Liver (tissue), 9 donors: Measurements from ENCODE around the gene SPATA31C1. TPM values are rescaled to one million over a fixed set of nuclear protein-coding genes. Genes with fewer than 3 reads are reported as not detected.

Experiments
- DNase-seq: peaks from one replicate; pipeline ENCODE4 v3.0.0-alpha.2; 2017; ENCODE audit warnings: low spot score
- H3K27ac ChIP-seq, 2 donors: one replicate each; pipeline ENCODE4 v1.7.0; 2013; ENCODE audit warnings: inconsistent platforms in 2 of 2, low read length in 2 of 2, control low read depth in 1 of 2, low read depth in 1 of 2, mild to moderate bottlenecking in 1 of 2
- H3K27me3 ChIP-seq, 4 donors: one replicate each; pipeline versions ENCODE4 v1.6.1 to v1.7.0; 2013; ENCODE audit warnings: low read length in 3 of 4, inconsistent platforms in 1 of 4, mild to moderate bottlenecking in 1 of 4, moderate library complexity in 1 of 4; ENCODE audit not compliant: control insufficient read depth in 4 of 4, insufficient read depth in 4 of 4
- H3K36me3 ChIP-seq, 4 donors: one replicate each; pipeline versions ENCODE4 v1.6.1 to v1.7.0; 2013; ENCODE audit warnings: low read length in 3 of 4, mild to moderate bottlenecking in 3 of 4, low read depth in 1 of 4, moderate library complexity in 1 of 4; ENCODE audit not compliant: control insufficient read depth in 4 of 4, insufficient read depth in 3 of 4
- H3K4me1 ChIP-seq, 4 donors: one replicate each; pipeline versions ENCODE4 v1.6.1 to v1.7.0; 2013; ENCODE audit warnings: low read length in 3 of 4, mild to moderate bottlenecking in 3 of 4, moderate library complexity in 1 of 4; ENCODE audit not compliant: control insufficient read depth in 4 of 4, insufficient read depth in 4 of 4
- H3K4me3 ChIP-seq, 3 donors: one replicate each; pipeline versions ENCODE4 v1.6.1 to v1.7.0; 2013; ENCODE audit warnings: low read length in 3 of 3, control low read depth in 1 of 3, low read depth in 1 of 3, mild to moderate bottlenecking in 1 of 3
- H3K9ac ChIP-seq, 2 donors: one replicate each; pipeline ENCODE4 v1.7.0; 2013; ENCODE audit warnings: low read length in 2 of 2, mild to moderate bottlenecking in 2 of 2, moderate library complexity in 2 of 2, control low read depth in 1 of 2, low read depth in 1 of 2
- H3K9me3 ChIP-seq, 4 donors: one replicate each; pipeline versions ENCODE4 v1.6.1 to v1.7.0; 2013; ENCODE audit warnings: low read length in 3 of 4; ENCODE audit not compliant: control insufficient read depth in 4 of 4
- ATF3 ChIP-seq: IDR thresholded peaks from 2 replicates; pipeline ENCODE4 v1.6.1; 2016; ENCODE audit warnings: antibody characterized with exemption
- CTCF ChIP-seq: fragments of 150-350 bp; IDR thresholded peaks from 2 replicates; pipeline ENCODE4 v1.5.1; 2017; ENCODE audit warnings: improper control_type of control experiment, low read depth, low read length; ENCODE audit not compliant: missing input control
- EGR1 ChIP-seq, 2 donors: IDR thresholded peaks; 2 replicates each; pipeline ENCODE4 v1.6.1; 2016 to 2018; ENCODE audit warnings: antibody characterized with exemption in 2 of 2, low read depth in 2 of 2
- FOXA1 ChIP-seq: IDR thresholded peaks from 2 replicates; pipeline ENCODE4 v1.6.1; 2016; ENCODE audit warnings: antibody characterized with exemption
- FOXA2 ChIP-seq: IDR thresholded peaks from 2 replicates; pipeline ENCODE4 v1.6.1; 2016; ENCODE audit warnings: antibody characterized with exemption
- GABPA ChIP-seq, 2 donors: IDR thresholded peaks in 1 of 2; conservative IDR thresholded peaks in 1 of 2; 2 replicates each; pipeline ENCODE4 v1.6.1; 2016; ENCODE audit warnings: antibody characterized with exemption in 2 of 2, mild to moderate bottlenecking in 1 of 2, moderate library complexity in 1 of 2
- HNF4A ChIP-seq, 2 donors: conservative IDR thresholded peaks; 2 replicates each; pipeline ENCODE4 v1.6.1; 2016; ENCODE audit warnings: antibody characterized with exemption in 2 of 2, mild to moderate bottlenecking in 2 of 2
- HNF4G ChIP-seq: IDR thresholded peaks from 2 replicates; pipeline ENCODE4 v1.6.1; 2016; ENCODE audit warnings: antibody characterized with exemption
- JUND ChIP-seq, 2 donors: IDR thresholded peaks; 2 replicates each; pipeline ENCODE4 v1.6.1; 2016; ENCODE audit warnings: antibody characterized with exemption in 2 of 2
- MAX ChIP-seq: IDR thresholded peaks from 2 replicates; pipeline ENCODE4 v1.6.1; 2016; ENCODE audit warnings: antibody characterized with exemption
- NR2F2 ChIP-seq: IDR thresholded peaks from 2 replicates; pipeline ENCODE4 v1.6.1; 2016; ENCODE audit warnings: antibody characterized with exemption
- RAD21 ChIP-seq, 2 donors: IDR thresholded peaks; 2 replicates each; pipeline ENCODE4 v1.6.1; 2016; ENCODE audit warnings: antibody characterized with exemption in 2 of 2, mild to moderate bottlenecking in 2 of 2
- REST ChIP-seq: IDR thresholded peaks from 2 replicates; pipeline ENCODE4 v1.6.1; 2016; ENCODE audit warnings: antibody characterized with exemption, mild to moderate bottlenecking
- RXRA ChIP-seq, 2 donors: IDR thresholded peaks; 2 replicates each; pipeline ENCODE4 v1.6.1; 2017 to 2018; ENCODE audit warnings: antibody characterized with exemption in 2 of 2, mild to moderate bottlenecking in 1 of 2
- SP1 ChIP-seq: IDR thresholded peaks from 2 replicates; pipeline ENCODE4 v1.6.1; 2018; ENCODE audit warnings: antibody characterized with exemption, mild to moderate bottlenecking
- TAF1 ChIP-seq: conservative IDR thresholded peaks from 2 replicates; pipeline ENCODE4 v1.6.1; 2016; ENCODE audit warnings: antibody characterized with exemption, mild to moderate bottlenecking
- YY1 ChIP-seq: IDR thresholded peaks from 2 replicates; pipeline ENCODE4 v1.6.1; 2016; ENCODE audit warnings: antibody characterized with exemption, mild to moderate bottlenecking
- ZBTB33 ChIP-seq: IDR thresholded peaks from 2 replicates; pipeline ENCODE4 v1.6.1; 2016; ENCODE audit warnings: antibody characterized with exemption
- WGBS: extraction: QIAGEN DNeasy Blood & Tissue Kit; methylation state at CpG from one replicate; pipeline ENCODE4 v1.1.7; 2013; 5-methylcytosine and 5-hydroxymethylcytosine counted together
- polyA plus RNA-seq, 2 donors: library from polyadenylated mRNA; stranded (reverse) in 1 of 2; unstranded in 1 of 2; fragments of 200-250 nt in 1 of 2; fragments of >200 nt in 1 of 2; fragmentation: Nextera tagmentation in 1 of 2; extraction: Ambion mirVana in 1 of 2; gene quantifications; one replicate each; pipeline versions ENCODE4 v1.2.1 to v1.2.3, GENCODE V29; 2013 to 2015
- total RNA-seq, 2 donors: library from RNA; depleted of rRNA; stranded (reverse); fragments of >200 nt; gene quantifications; one replicate each; pipeline ENCODE4 v1.2.3, GENCODE V29; 2014
- donor health status: healthy.
- donor health status: healthy.
- donor health status: healthy.
- donor health status: healthy.
- donor health status: healthy.

SPATA31C1 gene
- total and polyA plus RNA-seq, 4 donors, result 0.05 TPM; not detected in 3

- no peaks in the 10 kb centered on the region for H3K36me3 ChIP-seq
- no peak overlapping the region for H3K27ac ChIP-seq
- H3K4me3 ChIP-seq, result no peak overlapping the region
- H3K9ac ChIP-seq, result no peak overlapping the region
- no peak for DNase-seq
- H3K9me3 ChIP-seq, result no peaks in the 10 kb centered on the region
- TF ChIP-seq EGR1 (IDR thresholded peaks at IDR 0.05; ENCODE audit: low read depth in 2 of 2), result no peak
- no peak for TF ChIP-seq FOXA1
- H3K4me1 ChIP-seq, result no peaks in the 10 kb centered on the region
- 87% methylated on average over 21 of the region's 21 CpGs for WGBS
- H3K27me3 ChIP-seq, result peaks cover 0 to 3% (median 0%) of the 10 kb centered on the region in 4 donors
These were observed 26.3 kb downstream of the SPATA31C1 start for GRCh38 chr9:87944096-87944495.

GRCh38 chr9:87944682-87945081 is 26.9 kb downstream of the SPATA31C1 start:
- H3K27me3 ChIP-seq, result peaks cover 0 to 3% (median 0%) of the 10 kb centered on the region in 4 donors
- DNase-seq, result no peak
- WGBS, result 65% methylated on average over 21 of the region's 21 CpGs
- no peaks in the 10 kb centered on the region for H3K36me3 ChIP-seq
- H3K9me3 ChIP-seq, result no peaks in the 10 kb centered on the region
- no peak overlapping the region for H3K4me3 ChIP-seq
- TF ChIP-seq EGR1 (IDR thresholded peaks at IDR 0.05; ENCODE audit: low read depth in 2 of 2) (no peak), NR2F2 (no peak), FOXA2 (no peak), TAF1 (no peak), ZBTB33 (no peak), YY1 (no peak), MAX (no peak), FOXA1 (no peak), GABPA (IDR thresholded peaks at IDR 0.05 in 1 of 2, conservative IDR thresholded peaks at IDR 0.05 in 1 of 2) (no peak), HNF4A (conservative IDR thresholded peaks at IDR 0.05) (no peak), HNF4G (no peak), JUND (IDR thresholded peaks at IDR 0.05) (no peak), REST (no peak), SP1 (no peak), CTCF (no peak), RXRA (IDR thresholded peaks at IDR 0.05) (no peak), RAD21 (IDR thresholded peaks at IDR 0.05) (no peak), ATF3 (no peak)
- no peak overlapping the region for H3K27ac ChIP-seq
- no peak overlapping the region for H3K9ac ChIP-seq
- no peaks in the 10 kb centered on the region for H3K4me1 ChIP-seq
